ENCODE data around the gene SCNM1.

- no peak for TF ChIP-seq CTCF (IDR thresholded peaks at IDR 0.05)
- no peak for TF ChIP-seq POLR2A (IDR thresholded peaks at IDR 0.05)
Observed at GRCh38 chr1:151171190-151171589, 5.2 kb downstream of the SCNM1 start.

All from body of pancreas (tissue), 4 donors.